Measurements from ENCODE around the gene FBXL15. TPM values are rescaled to one million over a fixed set of nuclear protein-coding genes. Genes with fewer than 3 reads are reported as not detected.

The FBXL15 gene
- total and polyA plus RNA-seq, 4 donors: 9.4 to 40.4 (median 18.6) TPM

GRCh38 chr10:102449321-102450123 is 28.9 kb downstream of the FBXL15 start:
- H3K27ac ChIP-seq (ENCODE audit: low read depth in 1 of 2, low read length in 1 of 2): peak overlapping the region in 1 of 2 donors; percentile 95
- ATAC-seq (ENCODE audit: insufficient read depth, low FRiP score) (peak; percentile 57), DNase-seq (peak; percentile 62 to 75 (median 70))
- TF ChIP-seq, protein P1, sequence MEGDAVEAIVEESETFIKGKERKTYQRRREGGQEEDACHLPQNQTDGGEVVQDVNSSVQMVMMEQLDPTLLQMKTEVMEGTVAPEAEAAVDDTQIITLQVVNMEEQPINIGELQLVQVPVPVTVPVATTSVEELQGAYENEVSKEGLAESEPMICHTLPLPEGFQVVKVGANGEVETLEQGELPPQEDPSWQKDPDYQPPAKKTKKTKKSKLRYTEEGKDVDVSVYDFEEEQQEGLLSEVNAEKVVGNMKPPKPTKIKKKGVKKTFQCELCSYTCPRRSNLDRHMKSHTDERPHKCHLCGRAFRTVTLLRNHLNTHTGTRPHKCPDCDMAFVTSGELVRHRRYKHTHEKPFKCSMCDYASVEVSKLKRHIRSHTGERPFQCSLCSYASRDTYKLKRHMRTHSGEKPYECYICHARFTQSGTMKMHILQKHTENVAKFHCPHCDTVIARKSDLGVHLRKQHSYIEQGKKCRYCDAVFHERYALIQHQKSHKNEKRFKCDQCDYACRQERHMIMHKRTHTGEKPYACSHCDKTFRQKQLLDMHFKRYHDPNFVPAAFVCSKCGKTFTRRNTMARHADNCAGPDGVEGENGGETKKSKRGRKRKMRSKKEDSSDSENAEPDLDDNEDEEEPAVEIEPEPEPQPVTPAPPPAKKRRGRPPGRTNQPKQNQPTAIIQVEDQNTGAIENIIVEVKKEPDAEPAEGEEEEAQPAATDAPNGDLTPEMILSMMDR (IDR thresholded peaks at IDR 0.05; ENCODE audit: control extremely low read depth, extremely low read depth): no peak
- no peaks in the 10 kb centered on the region for H3K27me3 ChIP-seq (ENCODE audit: control insufficient read depth in 3 of 3, insufficient read depth in 3 of 3, low read length in 2 of 3)
- 7 to 8% methylated on average over 30 of the region's 30 CpGs for WGBS, 2 donors
- peaks cover 0 to 11% (median 2%) of the 10 kb centered on the region in 5 donors for H3K4me1 ChIP-seq (ENCODE audit: control insufficient read depth in 5 of 5, insufficient read depth in 5 of 5, low read length in 5 of 5)
- H3K4me3 ChIP-seq: peak overlapping the region; percentile 90
- no peaks in the 10 kb centered on the region for H3K36me3 ChIP-seq (ENCODE audit: control insufficient read depth in 4 of 4, insufficient read depth in 4 of 4, low read length in 4 of 4)
- peak overlapping the region in 1 of 2 donors; percentile 79 for H3K9ac ChIP-seq (ENCODE audit: insufficient read depth in 1 of 2, low read length in 2 of 2)
- no peaks in the 10 kb centered on the region for H3K9me3 ChIP-seq (ENCODE audit: control insufficient read depth in 4 of 4, insufficient read depth in 3 of 4, low read length in 3 of 4)

- 0 to 1% methylated on average over 11 of the region's 11 CpGs for WGBS, 2 donors
Measured at GRCh38 chr10:102450124-102450373, 29.4 kb downstream of the FBXL15 start.

GRCh38 chr10:102450374-102451104 is 29.9 kb downstream of the FBXL15 start:
- Histone ChIP-seq H3K27me3 (ENCODE audit: control insufficient read depth in 3 of 3, insufficient read depth in 3 of 3, low read length in 2 of 3) (no peaks in the 10 kb centered on the region), H3K9me3 (ENCODE audit: control insufficient read depth in 4 of 4, insufficient read depth in 3 of 4, low read length in 3 of 4) (no peaks in the 10 kb centered on the region), H3K36me3 (ENCODE audit: control insufficient read depth in 4 of 4, insufficient read depth in 4 of 4, low read length in 4 of 4) (no peaks in the 10 kb centered on the region), H3K27ac (ENCODE audit: low read depth in 1 of 2, low read length in 1 of 2) (peak overlapping the region; percentile 63 to 95), H3K9ac (ENCODE audit: insufficient read depth in 1 of 2, low read length in 2 of 2) (peak overlapping the region in 1 of 2 donors; percentile 79), H3K4me3 (peak overlapping the region; percentile 90), H3K4me1 (ENCODE audit: control insufficient read depth in 5 of 5, insufficient read depth in 5 of 5, low read length in 5 of 5) (peaks cover 0 to 11% (median 2%) of the 10 kb centered on the region in 5 donors)
- TF ChIP-seq, protein P1 (IDR thresholded peaks at IDR 0.05; ENCODE audit: control extremely low read depth, extremely low read depth): no peak
- WGBS, 2 donors: 0% methylated on average over 59 to 104 of the region's 104 CpGs
- peak; percentile 77 to 95 (median 87) for DNase-seq
- peak; percentile 85 for ATAC-seq (ENCODE audit: insufficient read depth, low FRiP score)

More at GRCh38 chr10:102450124-102450373, 29.4 kb downstream of the FBXL15 start:
- Histone ChIP-seq H3K9me3 (ENCODE audit: control insufficient read depth in 4 of 4, insufficient read depth in 3 of 4, low read length in 3 of 4) (no peaks in the 10 kb centered on the region), H3K27me3 (ENCODE audit: control insufficient read depth in 3 of 3, insufficient read depth in 3 of 3, low read length in 2 of 3) (no peaks in the 10 kb centered on the region), H3K36me3 (ENCODE audit: control insufficient read depth in 4 of 4, insufficient read depth in 4 of 4, low read length in 4 of 4) (no peaks in the 10 kb centered on the region), H3K4me3 (peak overlapping the region; percentile 90), H3K27ac (ENCODE audit: low read depth in 1 of 2, low read length in 1 of 2) (peak overlapping the region; percentile 63 to 95), H3K4me1 (ENCODE audit: control insufficient read depth in 5 of 5, insufficient read depth in 5 of 5, low read length in 5 of 5) (peaks cover 0 to 11% (median 2%) of the 10 kb centered on the region in 5 donors), H3K9ac (ENCODE audit: insufficient read depth in 1 of 2, low read length in 2 of 2) (peak overlapping the region in 1 of 2 donors; percentile 79)
- DNase-seq (no peak), ATAC-seq (ENCODE audit: insufficient read depth, low FRiP score) (no peak)
- TF ChIP-seq, protein P1 (IDR thresholded peaks at IDR 0.05; ENCODE audit: control extremely low read depth, extremely low read depth): no peak
